G401 (cell line): Measurements from ENCODE around the gene FBLN2. TPM values are rescaled to one million over a fixed set of nuclear protein-coding genes. Genes with fewer than 3 reads are reported as not detected.

ENCODE experiments used
- DNase-seq: peaks from one replicate; pipeline ENCODE4 v3.0.0-alpha.2; 2015; ENCODE audit warnings: low spot score
- in situ Hi-C: cut with HindIII; loops from 2 replicates; pipeline ENCODE4 v1.10.0; 2016; ENCODE audit warnings: low sequenced_read_pairs, mixed read lengths
- total RNA-seq: library from RNA; depleted of rRNA; stranded (reverse); fragments of >200 nt; shearing (Covaris generic); gene quantifications from 2 replicates; pipeline ENCODE4 v1.2.3, GENCODE V29; 2014

Gene FBLN2
- total RNA-seq, 1 experiment from 2014 or later = 2.4 TPM

DNA sequence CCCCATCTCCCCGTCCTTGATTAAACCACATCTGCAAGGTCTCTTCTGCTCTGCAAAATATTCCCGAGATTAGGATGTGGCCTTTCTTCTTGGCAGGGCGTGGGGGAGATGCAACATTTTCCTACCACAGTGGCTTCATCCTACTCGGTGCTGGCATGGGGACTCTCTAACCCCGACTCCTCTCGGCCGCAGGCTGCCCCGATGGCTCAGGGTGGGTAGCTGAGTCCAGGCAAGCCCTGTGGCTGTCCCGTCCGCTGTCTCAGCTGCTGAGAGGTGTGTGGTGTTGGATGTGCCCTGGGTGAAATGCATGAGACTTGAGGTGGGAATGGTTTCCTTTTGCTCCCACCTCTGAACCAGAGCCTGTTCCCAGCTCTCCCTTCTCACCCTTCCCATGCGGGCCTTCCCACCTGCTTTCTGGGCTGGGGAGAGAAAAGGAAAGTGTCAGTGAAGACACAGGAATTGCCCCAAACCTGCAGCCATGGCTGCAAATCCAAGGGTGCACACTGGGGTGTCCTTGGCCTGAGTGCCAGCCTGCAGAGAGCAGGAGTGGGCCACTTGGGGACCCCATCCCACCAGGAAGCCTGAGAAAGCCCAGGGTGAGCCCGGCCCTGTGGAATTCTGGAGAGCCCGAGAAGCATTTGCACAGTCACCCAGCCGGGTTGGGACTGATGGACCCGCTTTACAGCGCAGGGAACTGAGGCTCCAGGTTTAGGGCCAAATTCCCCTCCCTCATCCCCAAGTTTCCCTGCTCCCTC, 115.0 kb downstream of the FBLN2 start:
- in situ Hi-C loops = no loop called here
- DNase-seq = no peak

- in situ Hi-C loops = no loop called here
- DNase-seq = no peak
Measured at GRCh38 chr3:13665582-13666226, 116.8 kb downstream of the FBLN2 start.

GRCh38 chr3:13666227-13666619, 117.3 kb downstream of the FBLN2 start:
- no peak for DNase-seq
- in situ Hi-C loops = no loop called here

GRCh38 chr3:13666781-13667709, 118.1 kb downstream of the FBLN2 start:
- no peak for DNase-seq
- in situ Hi-C loops = no loop called here

- in situ Hi-C loops = no loop called here
- DNase-seq = no peak
Measured at GRCh38 chr3:13668136-13668535, 119.2 kb downstream of the FBLN2 start.

DNA sequence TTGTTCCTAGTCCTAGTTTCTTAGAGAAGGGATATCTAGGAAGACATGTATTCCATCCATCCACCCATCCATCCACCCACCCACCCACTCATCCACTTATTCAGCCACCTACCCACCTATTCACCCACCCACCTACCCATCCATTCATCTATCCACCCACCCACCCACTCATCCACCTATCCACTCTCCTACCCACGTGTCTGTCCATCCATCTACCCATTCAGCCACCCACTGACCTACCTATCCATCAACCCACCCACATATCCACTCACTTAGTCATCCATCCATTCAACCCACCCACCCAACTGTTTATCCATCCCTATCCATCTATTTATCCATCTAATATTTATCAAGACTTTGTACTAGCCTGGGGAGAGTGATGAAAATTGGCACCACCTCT, 120.5 kb downstream of the FBLN2 start:
- DNase-seq = no peak
- in situ Hi-C loops = no loop called here

DNA sequence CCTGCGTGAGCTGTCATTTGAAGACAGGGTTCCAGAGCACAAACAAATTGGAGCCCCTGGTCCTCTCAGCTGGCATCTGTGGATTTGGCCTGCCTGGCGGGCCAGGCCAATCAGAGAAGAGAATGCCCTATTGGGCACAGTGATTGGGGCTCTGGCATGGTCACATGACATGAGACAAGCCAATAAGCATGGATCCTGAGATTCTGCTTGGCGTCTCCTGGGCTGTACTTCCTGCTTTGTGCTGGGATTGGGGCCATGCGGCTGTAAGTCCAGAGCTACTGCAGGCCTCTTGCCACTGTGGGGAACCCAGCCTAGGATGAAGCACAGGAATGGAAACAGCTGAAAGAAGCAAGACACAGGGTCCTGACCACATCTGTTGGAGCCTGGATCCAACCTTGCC, 121.4 kb downstream of the FBLN2 start:
- in situ Hi-C loops = no loop called here
- DNase-seq = no peak

GRCh38 chr3:13671482-13672233, 122.7 kb downstream of the FBLN2 start:
- in situ Hi-C loops = no loop called here
- DNase-seq = no peak

DNA sequence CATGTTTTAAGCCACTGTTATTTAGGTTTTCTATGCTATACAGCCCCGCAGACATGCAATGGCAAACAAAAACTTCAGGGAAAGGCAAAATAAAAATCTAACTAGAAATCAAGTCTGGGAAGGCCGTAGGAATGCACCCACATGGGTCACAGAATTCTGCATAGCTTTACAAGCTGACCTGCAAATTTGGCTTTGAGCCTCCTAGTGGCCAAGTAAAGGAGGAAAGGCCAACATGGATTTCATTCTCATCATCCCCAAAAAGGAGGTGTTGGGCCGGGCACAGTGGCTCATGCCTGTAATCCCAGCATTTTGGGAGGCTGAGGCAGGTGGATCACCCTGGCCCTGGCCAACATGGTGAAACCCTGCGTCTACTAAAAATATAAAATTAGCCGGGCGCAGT, 124.3 kb downstream of the FBLN2 start:
- DNase-seq = no peak
- in situ Hi-C loops = no loop called here

DNA sequence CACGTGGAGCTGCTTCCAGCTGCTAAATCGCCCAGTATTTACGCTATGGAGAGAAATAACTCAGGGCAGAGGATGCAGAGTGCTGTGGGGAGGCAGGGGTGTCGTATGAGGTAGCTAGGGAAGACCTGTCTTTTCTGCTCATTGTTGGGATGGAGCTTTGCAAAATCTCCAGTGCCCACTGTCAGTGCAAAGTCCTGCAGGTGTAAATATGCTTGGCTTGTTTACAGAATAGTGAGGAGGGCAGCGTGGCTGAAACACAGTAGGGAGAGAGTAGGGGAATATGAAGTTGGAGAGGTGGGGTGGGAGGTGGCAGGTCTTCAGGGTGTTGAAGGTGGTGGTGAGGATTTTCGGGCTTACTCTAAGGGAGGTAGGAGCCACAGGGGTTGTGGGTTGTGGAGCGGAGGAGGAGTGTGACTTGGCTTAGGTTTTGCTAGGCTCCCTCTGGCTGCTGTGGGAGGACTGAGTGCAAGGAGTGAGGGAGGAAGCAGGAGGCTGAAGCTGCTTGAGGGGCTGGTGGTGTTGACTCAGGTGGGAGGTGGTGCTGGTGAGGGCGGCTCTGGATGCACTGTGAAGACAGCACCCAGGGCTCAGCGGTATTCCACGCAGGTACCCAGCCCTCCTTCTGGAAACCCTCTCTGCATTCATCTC, 125.7 kb downstream of the FBLN2 start:
- no peak for DNase-seq
- in situ Hi-C loops = no loop called here

- DNase-seq = no peak
- in situ Hi-C loops = no loop called here
Measured at GRCh38 chr3:13676356-13677017, 127.6 kb downstream of the FBLN2 start.

- in situ Hi-C loops = no loop called here
- DNase-seq = no peak
Measured at GRCh38 chr3:13677272-13677671, 128.3 kb downstream of the FBLN2 start.

- in situ Hi-C loops = no loop called here
- DNase-seq = no peak
Measured at GRCh38 chr3:13681931-13682330, 133.0 kb downstream of the FBLN2 start.

DNA sequence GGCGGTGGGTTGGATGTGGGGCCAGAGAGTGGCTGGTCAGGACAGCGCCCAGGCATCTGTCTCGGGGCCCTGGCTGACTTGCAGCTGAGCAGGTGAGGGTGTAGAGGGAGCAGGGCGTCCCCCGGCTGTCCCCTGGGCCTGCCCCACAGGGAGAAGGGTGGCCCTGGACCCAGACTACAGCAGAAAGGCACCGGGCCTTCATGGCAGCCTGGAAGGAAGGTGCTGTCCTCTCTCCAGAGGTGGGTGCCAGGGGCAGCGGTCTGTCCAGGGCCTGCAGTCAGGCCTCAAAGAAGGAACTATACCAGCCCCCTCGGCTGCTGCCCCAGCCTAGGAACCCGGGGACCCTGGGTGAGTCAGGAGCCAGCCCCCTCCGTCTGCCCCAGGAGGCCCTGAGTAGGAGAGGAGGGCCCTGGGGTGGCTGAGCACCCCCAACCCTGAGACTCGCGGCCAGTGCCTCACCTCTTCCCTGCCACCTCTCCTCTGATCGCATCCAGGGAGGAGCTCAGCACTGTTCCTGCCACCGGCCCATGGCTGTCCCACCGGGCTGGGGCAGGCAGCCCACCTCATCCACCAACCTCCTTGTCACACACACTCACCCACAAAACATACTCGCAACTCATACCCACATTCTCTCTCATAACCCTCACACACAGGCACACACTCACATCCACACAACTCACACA, 133.5 kb downstream of the FBLN2 start:
- no peak for DNase-seq
- in situ Hi-C loops = no loop called here

DNA sequence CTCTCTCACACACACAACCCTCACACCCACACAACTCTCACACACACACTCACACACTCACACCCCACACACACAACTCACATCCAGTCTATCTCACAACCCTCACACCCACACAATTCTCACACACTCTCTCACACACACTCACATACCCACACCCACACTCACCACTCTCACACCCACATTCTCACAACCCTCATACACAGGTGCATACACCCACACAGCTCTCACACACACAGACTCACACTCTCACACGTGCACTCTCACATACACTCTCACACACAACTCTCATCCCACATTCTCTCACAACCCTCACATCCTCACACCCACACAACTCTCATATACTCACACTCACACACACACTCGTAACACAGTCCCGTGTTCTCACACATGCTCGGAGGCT, 134.4 kb downstream of the FBLN2 start:
- in situ Hi-C loops = no loop called here
- no peak for DNase-seq

GRCh38 chr3:13683772-13684171, 134.8 kb downstream of the FBLN2 start:
- in situ Hi-C loops = no loop called here
- DNase-seq = no peak

DNA sequence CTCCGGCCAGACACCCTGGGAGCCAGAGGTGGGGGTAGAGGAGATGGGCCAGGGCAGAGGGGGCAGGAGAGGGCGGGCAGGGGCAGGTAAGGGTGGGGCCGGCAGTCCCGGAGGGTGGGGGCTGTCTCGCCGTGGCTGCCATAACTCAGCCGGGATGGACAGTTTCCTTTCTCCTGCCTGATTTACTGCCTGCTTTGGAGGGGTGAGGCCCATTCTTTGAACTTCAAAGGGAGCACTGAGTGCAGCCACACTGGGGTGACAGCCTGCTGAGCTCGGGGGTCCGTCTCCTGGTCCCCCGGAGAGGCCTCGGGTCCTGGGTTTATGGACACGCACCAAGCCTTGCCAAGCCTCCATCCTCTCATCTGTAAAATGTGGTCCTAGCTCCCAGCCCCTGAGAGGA, 135.4 kb downstream of the FBLN2 start:
- DNase-seq = no peak
- in situ Hi-C loops = no loop called here

- in situ Hi-C loops = no loop called here
- DNase-seq = no peak
Measured at GRCh38 chr3:13684854-13685253, 135.9 kb downstream of the FBLN2 start.
